Type B pancreatic cell (in vitro differentiated cells): ENCODE data around the gene CIT. TPM values are rescaled to one million over a fixed set of nuclear protein-coding genes. Genes with fewer than 3 reads are reported as not detected.

Source experiments
- DNase-seq: peaks from one replicate; pipeline ENCODE4 v3.0.0; 2021; ENCODE audit warnings: mixed read lengths; ENCODE audit not compliant: unreplicated experiment; ENCODE audit errors: extremely low spot score
- H3K27ac Mint-ChIP-seq: 2 replicates; pipeline ENCODE4 v1.8.0; 2021; ENCODE audit warnings: mild to moderate bottlenecking, mixed read lengths
- H3K27me3 Mint-ChIP-seq: 2 replicates; pipeline ENCODE4 v1.8.0; 2021; ENCODE audit warnings: mixed read lengths
- H3K36me3 Mint-ChIP-seq: 2 replicates; pipeline ENCODE4 v1.8.0; 2021; ENCODE audit warnings: mixed read lengths
- H3K4me1 Mint-ChIP-seq: one replicate; pipeline ENCODE4 v1.8.0; 2021; ENCODE audit warnings: mixed read lengths; ENCODE audit not compliant: unreplicated experiment
- H3K4me3 Mint-ChIP-seq: 2 replicates; pipeline ENCODE4 v1.8.0; 2021; ENCODE audit warnings: mild to moderate bottlenecking, mixed read lengths
- H3K9me3 Mint-ChIP-seq: 2 replicates; pipeline ENCODE4 v1.8.0; 2021; ENCODE audit warnings: mixed read lengths
- microRNA-seq: library from miRNA; unstranded; fragments of <30 nt; microRNA quantifications from one replicate; pipeline ENCODE4, GENCODE V29; 2020
- total RNA-seq: library from RNA; stranded (reverse); gene quantifications from 2 replicates; pipeline ENCODE4 v1.2.1, GENCODE V29; 2021; ENCODE audit warnings: low replicate concordance
- TF ChIP-seq, protein P1 (sequence below): fragments of 200-600 bp; sonication (generic); conservative IDR thresholded peaks from 2 replicates; pipeline ENCODE4 v1.5.0; 2021; ENCODE audit warnings: antibody characterized with exemption, mild to moderate bottlenecking

Gene CIT
- total RNA-seq, 1 donor from 2014 or later, result 50.9 TPM

DNA sequence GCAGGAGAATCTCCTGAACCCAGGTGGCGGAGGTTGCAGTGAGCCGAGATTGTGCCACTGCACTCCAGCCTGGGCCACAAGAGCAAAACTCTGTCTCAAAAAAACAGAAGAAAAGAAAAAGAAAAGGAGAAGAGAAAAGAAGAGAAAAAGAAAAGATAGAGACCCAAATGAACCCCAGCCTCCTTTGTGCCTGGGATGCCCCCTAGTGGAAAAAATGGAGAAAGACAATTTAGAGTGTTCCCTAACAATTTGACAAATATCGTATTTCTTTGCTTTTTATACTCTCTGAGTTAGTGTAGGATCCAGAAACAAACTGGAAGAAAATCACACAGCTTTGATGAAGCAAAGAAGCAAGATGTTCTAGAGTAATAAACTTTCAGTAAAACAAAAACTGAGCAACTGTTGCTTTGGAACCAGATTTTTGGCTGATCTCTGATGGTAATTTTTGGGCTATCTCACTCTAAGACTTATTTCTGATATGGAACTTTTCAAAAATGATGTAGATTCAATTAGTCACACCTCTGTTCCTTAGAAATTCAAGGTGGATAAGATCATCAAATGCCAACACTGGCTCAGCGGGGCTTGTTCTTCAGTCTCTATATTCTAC lies 227.8 kb downstream of the CIT start:
- Mint-ChIP-seq H3K4me3 (no peak overlapping the region), H3K9me3 (peaks cover 6% of the 10 kb centered on the region), H3K4me1 (no peaks in the 10 kb centered on the region), H3K27me3 (peaks cover 6% of the 10 kb centered on the region), H3K27ac (no peak overlapping the region), H3K36me3 (no peaks in the 10 kb centered on the region)
- DNase-seq, result no peak
- TF ChIP-seq, protein P1, sequence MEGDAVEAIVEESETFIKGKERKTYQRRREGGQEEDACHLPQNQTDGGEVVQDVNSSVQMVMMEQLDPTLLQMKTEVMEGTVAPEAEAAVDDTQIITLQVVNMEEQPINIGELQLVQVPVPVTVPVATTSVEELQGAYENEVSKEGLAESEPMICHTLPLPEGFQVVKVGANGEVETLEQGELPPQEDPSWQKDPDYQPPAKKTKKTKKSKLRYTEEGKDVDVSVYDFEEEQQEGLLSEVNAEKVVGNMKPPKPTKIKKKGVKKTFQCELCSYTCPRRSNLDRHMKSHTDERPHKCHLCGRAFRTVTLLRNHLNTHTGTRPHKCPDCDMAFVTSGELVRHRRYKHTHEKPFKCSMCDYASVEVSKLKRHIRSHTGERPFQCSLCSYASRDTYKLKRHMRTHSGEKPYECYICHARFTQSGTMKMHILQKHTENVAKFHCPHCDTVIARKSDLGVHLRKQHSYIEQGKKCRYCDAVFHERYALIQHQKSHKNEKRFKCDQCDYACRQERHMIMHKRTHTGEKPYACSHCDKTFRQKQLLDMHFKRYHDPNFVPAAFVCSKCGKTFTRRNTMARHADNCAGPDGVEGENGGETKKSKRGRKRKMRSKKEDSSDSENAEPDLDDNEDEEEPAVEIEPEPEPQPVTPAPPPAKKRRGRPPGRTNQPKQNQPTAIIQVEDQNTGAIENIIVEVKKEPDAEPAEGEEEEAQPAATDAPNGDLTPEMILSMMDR, result peak; percentile 79

DNA sequence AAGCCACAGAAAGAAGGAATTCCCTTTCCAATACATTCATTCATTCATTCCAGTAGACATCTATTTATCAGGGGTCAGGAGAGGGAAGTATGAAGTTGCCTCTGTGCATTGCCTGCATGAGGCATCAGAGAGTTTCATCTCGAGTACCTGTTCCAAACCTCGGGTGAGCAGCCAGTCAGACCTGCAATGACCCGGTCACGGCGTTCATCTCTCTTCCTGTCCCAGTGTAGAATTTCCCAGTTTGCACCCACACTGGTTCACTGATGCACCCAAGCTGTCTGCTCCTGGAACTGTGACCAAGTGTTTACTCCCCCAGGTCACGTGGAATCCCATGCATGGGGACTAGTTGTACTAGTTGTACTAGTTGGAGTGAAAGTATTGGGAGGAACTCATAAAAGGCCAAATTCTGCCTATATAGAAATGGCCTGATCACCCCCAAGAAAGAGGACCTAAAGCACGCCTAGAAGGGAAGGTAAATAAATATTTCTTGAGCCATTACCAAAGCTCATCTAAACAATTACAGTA lies 231.5 kb downstream of the CIT start:
- no peaks in the 10 kb centered on the region for H3K4me1 Mint-ChIP-seq
- TF ChIP-seq, protein P1, result no peak
- no peak overlapping the region for H3K4me3 Mint-ChIP-seq
- no peak overlapping the region for H3K27ac Mint-ChIP-seq
- DNase-seq, result no peak
- H3K9me3 Mint-ChIP-seq, result no peaks in the 10 kb centered on the region
- H3K36me3 Mint-ChIP-seq, result no peaks in the 10 kb centered on the region
- peaks cover 23% of the 10 kb centered on the region for H3K27me3 Mint-ChIP-seq

DNA sequence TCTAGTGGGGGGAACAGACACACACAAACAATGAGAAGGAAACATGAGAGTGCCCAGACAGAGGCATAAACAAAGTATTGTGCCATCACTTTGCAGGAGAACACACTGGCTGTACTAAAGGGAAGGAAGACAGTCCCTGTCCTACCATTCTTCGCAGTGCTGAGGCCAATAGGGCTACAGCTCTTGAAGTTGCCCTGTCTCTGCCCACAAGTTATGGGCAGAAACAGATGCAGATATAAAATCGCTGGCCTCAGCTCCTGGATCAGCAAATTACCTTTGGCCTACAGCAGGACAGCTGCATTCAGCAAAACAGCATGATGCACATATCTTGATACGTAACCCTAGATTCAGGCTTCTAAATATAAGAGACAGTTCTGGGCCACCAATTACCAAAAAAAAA lies 232.2 kb downstream of the CIT start:
- Mint-ChIP-seq H3K9me3 (no peaks in the 10 kb centered on the region), H3K4me1 (no peaks in the 10 kb centered on the region), H3K27ac (no peak overlapping the region), H3K4me3 (no peak overlapping the region), H3K27me3 (peaks cover 26% of the 10 kb centered on the region), H3K36me3 (no peaks in the 10 kb centered on the region)
- TF ChIP-seq, protein P1, result no peak
- no peak for DNase-seq

DNA sequence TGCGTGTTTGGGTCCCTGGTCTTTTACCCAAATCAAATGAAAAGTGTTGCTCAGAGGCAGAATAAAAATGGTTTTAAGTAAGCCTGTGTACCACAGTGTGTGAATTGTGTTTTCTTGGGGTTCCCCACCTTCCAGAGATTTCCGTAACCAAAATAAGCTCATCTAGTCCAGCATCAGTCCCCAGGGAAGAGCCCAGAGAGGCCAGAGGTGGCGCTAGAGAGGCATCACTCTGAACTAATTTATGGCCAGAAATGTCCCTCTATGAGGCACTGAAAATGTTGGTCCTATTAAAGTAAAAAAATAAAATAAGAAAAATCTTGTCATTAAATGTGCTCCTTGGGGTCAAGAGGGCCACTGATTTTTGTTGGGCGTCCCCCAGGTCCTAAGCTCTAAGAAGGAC lies 234.1 kb downstream of the CIT start:
- Mint-ChIP-seq H3K4me1 (no peaks in the 10 kb centered on the region), H3K36me3 (no peaks in the 10 kb centered on the region), H3K27me3 (peaks cover 29% of the 10 kb centered on the region), H3K27ac (no peak overlapping the region), H3K9me3 (no peaks in the 10 kb centered on the region), H3K4me3 (no peak overlapping the region)
- DNase-seq, result no peak
- TF ChIP-seq, protein P1, result peak; percentile 56

Small RNAs within 50 kb of the gene (microRNA-seq; reads per million reads assigned to microRNA genes)
- not detected for gene MIR1178

Other genes with a start within 250 kb of the CIT start
- gene PRKAB1, start 209.2 kb downstream of the CIT start, total RNA-seq, result 26.5 and 32.5 TPM in 2 replicates
- 7.4 and 7.8 TPM in 2 replicates for gene BICDL1, start 111.9 kb upstream of the CIT start, total RNA-seq
- gene RAB35, start 239.4 kb upstream of the CIT start, total RNA-seq, result 42.3 and 47.1 TPM in 2 replicates